SK-N-SH (cell line): ENCODE data around the gene MLKL.

Experiments
- CTCF ChIP-seq: fragments of 200-600 bp; sonication (generic); IDR thresholded peaks from 2 replicates; pipeline ENCODE4 v1.6.1; 2017; ENCODE audit warnings: antibody characterized with exemption, mild to moderate bottlenecking, moderate library complexity
- EP300 ChIP-seq, 2 experiments: IDR thresholded peaks; 2 replicates each; pipeline versions ENCODE4 v1.4.0 to v1.6.1; 2012; ENCODE audit warnings: borderline replicate concordance in 1 of 2, low read depth in 1 of 2, low read length in 1 of 2
- FOXJ3 ChIP-seq: sonication (generic); formaldehyde crosslinking; IDR thresholded peaks from 2 replicates; pipeline ENCODE4 v1.5.1; 2020; ENCODE audit warnings: mild to moderate bottlenecking, missing genetic modification reagents
- MEF2A ChIP-seq: IDR thresholded peaks from 2 replicates; pipeline ENCODE4 v1.4.0; 2012; ENCODE audit warnings: low read depth, borderline replicate concordance
- SIN3A ChIP-seq: IDR thresholded peaks from 2 replicates; pipeline ENCODE4 v1.6.1; 2012; ENCODE audit warnings: low read depth, mild to moderate bottlenecking, low read length, moderate library complexity, borderline replicate concordance
- TAF1 ChIP-seq: IDR thresholded peaks from 2 replicates; pipeline ENCODE4 v1.6.1; 2012; ENCODE audit warnings: low read depth, mild to moderate bottlenecking, low read length, moderate library complexity, borderline replicate concordance

GRCh38 chr16:74743045-74743667, 42.5 kb upstream of the MLKL start:
- TF ChIP-seq CTCF: no peak
- TF ChIP-seq MEF2A: no peak
- no peak for TF ChIP-seq TAF1
- TF ChIP-seq FOXJ3 (CRISPR knock-in tag): no peak
- TF ChIP-seq SIN3A: no peak
- TF ChIP-seq EP300 (IDR thresholded peaks at IDR 0.05; ENCODE audit: borderline replicate concordance in 1 of 2, low read depth in 1 of 2, low read length in 1 of 2): no peak
